ENCODE data around the gene MGAT5B. TPM values are rescaled to one million over a fixed set of nuclear protein-coding genes. Genes with fewer than 3 reads are reported as not detected.

MGAT5B gene
- total and polyA plus RNA-seq, 2 experiments from 2014 or later: 1.6 to 10.0 TPM

DNA sequence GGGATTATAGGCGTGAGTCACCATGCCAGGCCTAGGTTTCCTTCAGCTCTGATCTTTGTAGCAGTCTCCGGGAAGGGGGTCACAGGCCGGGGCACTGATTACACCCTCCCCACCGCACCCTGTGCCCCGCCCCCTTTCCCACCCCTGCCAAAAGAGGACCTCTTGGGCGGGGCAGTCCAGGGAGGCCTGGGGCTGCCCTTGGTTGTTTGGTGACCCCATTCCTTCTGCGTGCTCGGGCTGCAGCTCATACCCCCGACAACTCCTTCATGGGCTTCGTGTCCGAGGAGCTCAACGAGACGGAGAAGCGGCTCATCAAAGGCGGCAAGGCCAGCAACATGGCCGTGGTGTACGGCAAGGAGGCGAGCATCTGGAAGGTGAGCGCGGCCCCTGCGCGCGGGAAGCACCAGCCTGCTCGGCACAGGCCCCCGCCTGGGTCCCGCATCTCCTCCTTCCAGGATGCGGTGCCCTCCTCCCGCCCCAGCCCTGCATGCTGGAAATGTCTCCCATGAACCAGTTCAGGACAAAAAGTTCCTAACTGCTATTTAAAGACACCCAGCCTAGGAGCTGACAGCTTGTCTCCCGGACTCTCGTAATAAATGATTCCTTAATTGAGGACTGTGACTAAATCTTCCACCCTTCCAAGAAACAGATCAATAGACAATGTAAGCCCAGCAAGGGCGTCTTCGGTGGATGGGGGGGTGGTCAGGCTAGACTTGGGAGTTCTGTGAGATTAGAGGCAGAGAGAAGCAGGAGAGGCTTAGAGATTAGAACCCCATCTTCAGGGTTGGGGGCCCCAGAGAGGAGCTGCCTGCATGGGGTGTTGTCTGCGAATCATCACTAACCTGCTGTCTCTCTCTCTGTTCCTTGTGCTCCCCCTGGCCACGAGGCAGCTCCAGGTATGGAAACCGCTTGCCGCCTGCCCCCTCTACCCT is 64.5 kb downstream of the MGAT5B start:
- no peak overlapping the region for H3K27ac Mint-ChIP-seq
- no peak overlapping the region for H3K27ac ChIP-seq (ENCODE audit: low read depth)
- H3K27me3 Mint-ChIP-seq (ENCODE audit: insufficient read depth, low read depth, poor library complexity): peaks cover 6% of the 10 kb centered on the region

More for the DNA sequence above, 64.5 kb downstream of the MGAT5B start:
- ATAC-seq (no peak), DNase-seq (ENCODE audit: low spot score) (no peak)
- no peak overlapping the region for H3K4me2 ChIP-seq
- no peak overlapping the region for H3K4me3 Mint-ChIP-seq
- no peaks in the 10 kb centered on the region; the same call in 1 of the 2 replicates for H3K9me2 ChIP-seq (ENCODE audit: insufficient read depth)
- no peaks in the 10 kb centered on the region for H3K4me1 ChIP-seq (ENCODE audit: insufficient read depth)
- H3K36me3 ChIP-seq (ENCODE audit: insufficient read depth): no peaks in the 10 kb centered on the region
- no peaks in the 10 kb centered on the region for H3K79me2 ChIP-seq (replicated peaks; ENCODE audit: insufficient read depth)
- no peak overlapping the region for H2AFZ ChIP-seq
- no peak for TF ChIP-seq POLR2AphosphoS5 (IDR thresholded peaks at IDR 0.05; ENCODE audit: low read depth)
- no peak for TF ChIP-seq CREB1 (CRISPR knock-in tag; IDR thresholded peaks at IDR 0.05; ENCODE audit: low read depth)
- no peak for TF ChIP-seq ZNF114 (CRISPR knock-in tag; IDR thresholded peaks at IDR 0.05)
- TF ChIP-seq, protein P1, sequence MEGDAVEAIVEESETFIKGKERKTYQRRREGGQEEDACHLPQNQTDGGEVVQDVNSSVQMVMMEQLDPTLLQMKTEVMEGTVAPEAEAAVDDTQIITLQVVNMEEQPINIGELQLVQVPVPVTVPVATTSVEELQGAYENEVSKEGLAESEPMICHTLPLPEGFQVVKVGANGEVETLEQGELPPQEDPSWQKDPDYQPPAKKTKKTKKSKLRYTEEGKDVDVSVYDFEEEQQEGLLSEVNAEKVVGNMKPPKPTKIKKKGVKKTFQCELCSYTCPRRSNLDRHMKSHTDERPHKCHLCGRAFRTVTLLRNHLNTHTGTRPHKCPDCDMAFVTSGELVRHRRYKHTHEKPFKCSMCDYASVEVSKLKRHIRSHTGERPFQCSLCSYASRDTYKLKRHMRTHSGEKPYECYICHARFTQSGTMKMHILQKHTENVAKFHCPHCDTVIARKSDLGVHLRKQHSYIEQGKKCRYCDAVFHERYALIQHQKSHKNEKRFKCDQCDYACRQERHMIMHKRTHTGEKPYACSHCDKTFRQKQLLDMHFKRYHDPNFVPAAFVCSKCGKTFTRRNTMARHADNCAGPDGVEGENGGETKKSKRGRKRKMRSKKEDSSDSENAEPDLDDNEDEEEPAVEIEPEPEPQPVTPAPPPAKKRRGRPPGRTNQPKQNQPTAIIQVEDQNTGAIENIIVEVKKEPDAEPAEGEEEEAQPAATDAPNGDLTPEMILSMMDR (conservative IDR thresholded peaks at IDR 0.05; ENCODE audit: low read depth in 2 of 2): no peak
- TF ChIP-seq JUNB (IDR thresholded peaks at IDR 0.05; ENCODE audit: unreplicated experiment): no peak
- no peak for TF ChIP-seq ZNF331 (CRISPR knock-in tag; IDR thresholded peaks at IDR 0.05; ENCODE audit: low read depth)
- TF ChIP-seq EZH2 (IDR thresholded peaks at IDR 0.05; ENCODE audit: low read depth, unreplicated experiment): no peak
- TF ChIP-seq, protein P2, sequence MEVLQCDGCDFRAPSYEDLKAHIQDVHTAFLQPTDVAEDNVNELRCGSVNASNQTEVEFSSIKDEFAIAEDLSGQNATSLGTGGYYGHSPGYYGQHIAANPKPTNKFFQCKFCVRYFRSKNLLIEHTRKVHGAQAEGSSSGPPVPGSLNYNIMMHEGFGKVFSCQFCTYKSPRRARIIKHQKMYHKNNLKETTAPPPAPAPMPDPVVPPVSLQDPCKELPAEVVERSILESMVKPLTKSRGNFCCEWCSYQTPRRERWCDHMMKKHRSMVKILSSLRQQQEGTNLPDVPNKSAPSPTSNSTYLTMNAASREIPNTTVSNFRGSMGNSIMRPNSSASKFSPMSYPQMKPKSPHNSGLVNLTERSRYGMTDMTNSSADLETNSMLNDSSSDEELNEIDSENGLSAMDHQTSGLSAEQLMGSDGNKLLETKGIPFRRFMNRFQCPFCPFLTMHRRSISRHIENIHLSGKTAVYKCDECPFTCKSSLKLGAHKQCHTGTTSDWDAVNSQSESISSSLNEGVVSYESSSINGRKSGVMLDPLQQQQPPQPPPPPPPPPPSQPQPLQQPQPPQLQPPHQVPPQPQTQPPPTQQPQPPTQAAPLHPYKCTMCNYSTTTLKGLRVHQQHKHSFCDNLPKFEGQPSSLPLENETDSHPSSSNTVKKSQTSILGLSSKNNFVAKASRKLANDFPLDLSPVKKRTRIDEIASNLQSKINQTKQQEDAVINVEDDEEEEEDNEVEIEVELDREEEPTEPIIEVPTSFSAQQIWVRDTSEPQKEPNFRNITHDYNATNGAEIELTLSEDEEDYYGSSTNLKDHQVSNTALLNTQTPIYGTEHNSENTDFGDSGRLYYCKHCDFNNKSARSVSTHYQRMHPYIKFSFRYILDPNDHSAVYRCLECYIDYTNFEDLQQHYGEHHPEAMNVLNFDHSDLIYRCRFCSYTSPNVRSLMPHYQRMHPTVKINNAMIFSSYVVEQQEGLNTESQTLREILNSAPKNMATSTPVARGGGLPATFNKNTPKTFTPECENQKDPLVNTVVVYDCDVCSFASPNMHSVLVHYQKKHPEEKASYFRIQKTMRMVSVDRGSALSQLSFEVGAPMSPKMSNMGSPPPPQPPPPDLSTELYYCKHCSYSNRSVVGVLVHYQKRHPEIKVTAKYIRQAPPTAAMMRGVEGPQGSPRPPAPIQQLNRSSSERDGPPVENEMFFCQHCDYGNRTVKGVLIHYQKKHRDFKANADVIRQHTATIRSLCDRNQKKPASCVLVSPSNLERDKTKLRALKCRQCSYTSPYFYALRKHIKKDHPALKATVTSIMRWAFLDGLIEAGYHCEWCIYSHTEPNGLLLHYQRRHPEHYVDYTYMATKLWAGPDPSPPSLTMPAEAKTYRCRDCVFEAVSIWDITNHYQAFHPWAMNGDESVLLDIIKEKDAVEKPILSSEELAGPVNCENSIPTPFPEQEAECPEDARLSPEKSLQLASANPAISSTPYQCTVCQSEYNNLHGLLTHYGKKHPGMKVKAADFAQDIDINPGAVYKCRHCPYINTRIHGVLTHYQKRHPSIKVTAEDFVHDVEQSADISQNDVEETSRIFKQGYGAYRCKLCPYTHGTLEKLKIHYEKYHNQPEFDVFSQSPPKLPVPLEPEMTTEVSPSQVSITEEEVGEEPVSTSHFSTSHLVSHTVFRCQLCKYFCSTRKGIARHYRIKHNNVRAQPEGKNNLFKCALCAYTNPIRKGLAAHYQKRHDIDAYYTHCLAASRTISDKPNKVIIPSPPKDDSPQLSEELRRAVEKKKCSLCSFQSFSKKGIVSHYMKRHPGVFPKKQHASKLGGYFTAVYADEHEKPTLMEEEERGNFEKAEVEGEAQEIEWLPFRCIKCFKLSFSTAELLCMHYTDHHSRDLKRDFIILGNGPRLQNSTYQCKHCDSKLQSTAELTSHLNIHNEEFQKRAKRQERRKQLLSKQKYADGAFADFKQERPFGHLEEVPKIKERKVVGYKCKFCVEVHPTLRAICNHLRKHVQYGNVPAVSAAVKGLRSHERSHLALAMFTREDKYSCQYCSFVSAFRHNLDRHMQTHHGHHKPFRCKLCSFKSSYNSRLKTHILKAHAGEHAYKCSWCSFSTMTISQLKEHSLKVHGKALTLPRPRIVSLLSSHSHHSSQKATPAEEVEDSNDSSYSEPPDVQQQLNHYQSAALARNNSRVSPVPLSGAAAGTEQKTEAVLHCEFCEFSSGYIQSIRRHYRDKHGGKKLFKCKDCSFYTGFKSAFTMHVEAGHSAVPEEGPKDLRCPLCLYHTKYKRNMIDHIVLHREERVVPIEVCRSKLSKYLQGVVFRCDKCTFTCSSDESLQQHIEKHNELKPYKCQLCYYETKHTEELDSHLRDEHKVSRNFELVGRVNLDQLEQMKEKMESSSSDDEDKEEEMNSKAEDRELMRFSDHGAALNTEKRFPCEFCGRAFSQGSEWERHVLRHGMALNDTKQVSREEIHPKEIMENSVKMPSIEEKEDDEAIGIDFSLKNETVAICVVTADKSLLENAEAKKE (CRISPR knock-in tag; IDR thresholded peaks at IDR 0.05): no peak
- TF ChIP-seq STAT1 (IDR thresholded peaks at IDR 0.05; ENCODE audit: unreplicated experiment): no peak
- TF ChIP-seq, protein P3, sequence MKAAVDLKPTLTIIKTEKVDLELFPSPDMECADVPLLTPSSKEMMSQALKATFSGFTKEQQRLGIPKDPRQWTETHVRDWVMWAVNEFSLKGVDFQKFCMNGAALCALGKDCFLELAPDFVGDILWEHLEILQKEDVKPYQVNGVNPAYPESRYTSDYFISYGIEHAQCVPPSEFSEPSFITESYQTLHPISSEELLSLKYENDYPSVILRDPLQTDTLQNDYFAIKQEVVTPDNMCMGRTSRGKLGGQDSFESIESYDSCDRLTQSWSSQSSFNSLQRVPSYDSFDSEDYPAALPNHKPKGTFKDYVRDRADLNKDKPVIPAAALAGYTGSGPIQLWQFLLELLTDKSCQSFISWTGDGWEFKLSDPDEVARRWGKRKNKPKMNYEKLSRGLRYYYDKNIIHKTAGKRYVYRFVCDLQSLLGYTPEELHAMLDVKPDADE (IDR thresholded peaks at IDR 0.05): no peak
- no peak for TF ChIP-seq EZH2phosphoT487 (IDR thresholded peaks at IDR 0.05; ENCODE audit: unreplicated experiment)
- no peak for TF ChIP-seq NANOG (IDR thresholded peaks at IDR 0.05; ENCODE audit: borderline replicate concordance)
- TF ChIP-seq, protein P4, sequence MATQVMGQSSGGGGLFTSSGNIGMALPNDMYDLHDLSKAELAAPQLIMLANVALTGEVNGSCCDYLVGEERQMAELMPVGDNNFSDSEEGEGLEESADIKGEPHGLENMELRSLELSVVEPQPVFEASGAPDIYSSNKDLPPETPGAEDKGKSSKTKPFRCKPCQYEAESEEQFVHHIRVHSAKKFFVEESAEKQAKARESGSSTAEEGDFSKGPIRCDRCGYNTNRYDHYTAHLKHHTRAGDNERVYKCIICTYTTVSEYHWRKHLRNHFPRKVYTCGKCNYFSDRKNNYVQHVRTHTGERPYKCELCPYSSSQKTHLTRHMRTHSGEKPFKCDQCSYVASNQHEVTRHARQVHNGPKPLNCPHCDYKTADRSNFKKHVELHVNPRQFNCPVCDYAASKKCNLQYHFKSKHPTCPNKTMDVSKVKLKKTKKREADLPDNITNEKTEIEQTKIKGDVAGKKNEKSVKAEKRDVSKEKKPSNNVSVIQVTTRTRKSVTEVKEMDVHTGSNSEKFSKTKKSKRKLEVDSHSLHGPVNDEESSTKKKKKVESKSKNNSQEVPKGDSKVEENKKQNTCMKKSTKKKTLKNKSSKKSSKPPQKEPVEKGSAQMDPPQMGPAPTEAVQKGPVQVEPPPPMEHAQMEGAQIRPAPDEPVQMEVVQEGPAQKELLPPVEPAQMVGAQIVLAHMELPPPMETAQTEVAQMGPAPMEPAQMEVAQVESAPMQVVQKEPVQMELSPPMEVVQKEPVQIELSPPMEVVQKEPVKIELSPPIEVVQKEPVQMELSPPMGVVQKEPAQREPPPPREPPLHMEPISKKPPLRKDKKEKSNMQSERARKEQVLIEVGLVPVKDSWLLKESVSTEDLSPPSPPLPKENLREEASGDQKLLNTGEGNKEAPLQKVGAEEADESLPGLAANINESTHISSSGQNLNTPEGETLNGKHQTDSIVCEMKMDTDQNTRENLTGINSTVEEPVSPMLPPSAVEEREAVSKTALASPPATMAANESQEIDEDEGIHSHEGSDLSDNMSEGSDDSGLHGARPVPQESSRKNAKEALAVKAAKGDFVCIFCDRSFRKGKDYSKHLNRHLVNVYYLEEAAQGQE (IDR thresholded peaks at IDR 0.05; ENCODE audit: unreplicated experiment): no peak
- H3K9me3 Mint-ChIP-seq: no peaks in the 10 kb centered on the region
- H3F3A ChIP-seq (replicated peaks; ENCODE audit: low read depth): no peaks in the 10 kb centered on the region
- peaks cover 3% of the 10 kb centered on the region; the same call in 1 of the 3 replicates for H3K4me1 Mint-ChIP-seq
- no peaks in the 10 kb centered on the region; the same call in 1 of the 2 replicates for H4K20me1 ChIP-seq (replicated peaks; ENCODE audit: insufficient read depth)
- H3K27me3 ChIP-seq (ENCODE audit: insufficient read depth): no peaks in the 10 kb centered on the region
- no peaks in the 10 kb centered on the region for H3K36me3 Mint-ChIP-seq (ENCODE audit: low read depth)
- no peak overlapping the region for H3K4me3 ChIP-seq
